Activated naive CD4-positive, alpha-beta T cell treated with Interleukin-2 at 50 U/mL for 16 hours (primary cell): ENCODE results near the gene MARS1.
"Not testable (repeated sequence)": the region's sequence is repeated elsewhere in the genome, so short reads cannot be mapped to it uniquely, and the experiment has no call there.

Source experiments
- DNase-seq: peaks from one replicate; pipeline ENCODE4 v3.0.0-alpha.2; 2020

Gene MARS1

DNA sequence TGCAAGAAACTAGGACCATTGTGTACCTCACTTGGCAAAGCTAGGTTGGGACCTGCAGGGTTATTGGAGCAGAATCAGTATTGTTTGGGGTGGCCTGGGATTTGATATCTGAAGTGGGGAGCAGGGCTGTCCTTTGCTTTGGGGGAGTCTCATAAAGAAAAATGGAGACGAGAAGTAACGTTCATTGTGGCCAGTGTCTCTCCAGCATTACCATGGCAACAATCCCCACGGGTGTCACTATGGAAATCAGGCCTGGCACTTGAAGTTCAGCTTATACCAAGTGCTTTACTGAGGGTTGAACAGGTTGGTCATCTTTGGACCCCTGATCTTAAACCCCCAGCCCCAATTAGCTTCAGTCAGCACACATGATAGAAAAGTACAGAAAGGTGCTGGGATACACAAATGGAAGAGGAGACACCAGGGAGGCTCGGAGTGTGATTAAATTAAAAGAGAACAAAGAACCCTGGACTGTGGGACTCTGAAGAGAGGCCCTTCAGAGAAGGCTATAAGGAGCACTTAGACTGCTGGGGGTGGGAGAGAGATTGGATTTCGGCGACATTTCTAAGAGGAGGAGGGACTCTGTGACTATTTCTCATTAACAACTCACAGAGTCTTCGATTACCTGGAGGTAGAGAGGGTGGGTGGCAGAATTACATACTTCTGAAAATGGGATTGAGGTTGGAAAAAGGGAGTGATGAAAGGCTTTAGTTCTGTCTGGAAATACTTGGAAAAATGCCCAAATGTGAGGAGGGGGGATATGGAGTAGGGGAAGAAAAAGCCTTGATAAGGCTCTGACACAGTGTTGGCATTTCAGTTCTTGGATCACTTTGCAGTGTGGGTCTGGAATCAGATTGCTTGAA, 65.7 kb downstream of the MARS1 start:
- no peak for DNase-seq

DNA sequence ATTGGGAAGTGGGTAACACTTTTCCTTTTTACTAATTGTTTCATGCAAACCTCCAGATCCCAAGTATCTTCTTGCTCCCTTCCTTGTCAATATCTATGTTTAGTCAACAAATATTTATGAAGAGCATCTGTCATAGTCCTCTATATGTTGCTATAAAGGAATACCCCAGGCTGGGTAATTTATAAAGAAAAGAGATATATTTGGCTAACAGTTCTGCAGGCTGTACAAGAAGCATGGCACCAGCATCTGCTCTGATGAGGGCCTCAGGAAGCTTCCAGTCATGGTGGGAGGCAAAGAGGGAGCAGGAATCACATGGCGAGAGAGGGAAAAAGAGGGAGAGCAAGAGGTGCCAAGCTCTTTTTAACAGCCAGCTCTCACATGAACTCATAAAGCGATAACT, 66.6 kb downstream of the MARS1 start:
- DNase-seq: no peak

DNA sequence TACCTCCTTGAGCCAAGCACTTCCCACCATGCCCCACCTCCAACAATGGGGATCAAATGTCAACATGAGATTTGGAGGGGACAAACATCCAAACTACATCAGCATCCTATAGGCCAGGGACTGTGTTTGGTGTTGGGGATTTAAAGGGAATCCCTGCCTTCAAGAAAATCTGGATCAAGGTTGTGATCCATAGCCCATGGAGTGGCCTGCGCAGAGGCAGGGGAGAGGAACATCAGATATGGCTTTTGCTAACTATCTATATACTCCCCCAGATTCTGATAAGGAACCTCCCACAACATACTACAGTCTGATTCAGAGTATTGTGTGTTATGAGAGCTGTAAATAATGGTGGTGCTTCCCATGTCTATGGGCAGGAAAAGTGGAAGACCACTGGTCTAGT, 67.0 kb downstream of the MARS1 start:
- DNase-seq: no peak

DNA sequence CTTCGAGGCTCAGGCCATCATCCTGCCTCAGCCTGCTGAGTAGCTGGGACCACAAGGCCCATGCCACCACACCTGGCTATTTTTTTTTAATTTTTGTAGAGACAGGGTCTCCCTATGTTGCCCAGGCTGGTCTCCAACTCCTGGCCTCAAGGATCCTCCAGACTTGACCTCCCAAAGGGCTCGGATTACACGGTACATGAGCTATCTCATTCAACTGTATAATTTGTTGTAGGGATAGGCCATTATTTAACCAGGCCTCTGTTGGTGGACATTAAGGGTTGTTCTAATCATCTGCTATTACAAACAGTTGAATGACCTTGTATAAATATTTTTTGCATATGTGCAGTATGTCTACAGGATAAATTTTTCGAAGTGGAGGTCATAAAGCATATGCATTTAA, 71.0 kb downstream of the MARS1 start:
- no peak for DNase-seq

DNA sequence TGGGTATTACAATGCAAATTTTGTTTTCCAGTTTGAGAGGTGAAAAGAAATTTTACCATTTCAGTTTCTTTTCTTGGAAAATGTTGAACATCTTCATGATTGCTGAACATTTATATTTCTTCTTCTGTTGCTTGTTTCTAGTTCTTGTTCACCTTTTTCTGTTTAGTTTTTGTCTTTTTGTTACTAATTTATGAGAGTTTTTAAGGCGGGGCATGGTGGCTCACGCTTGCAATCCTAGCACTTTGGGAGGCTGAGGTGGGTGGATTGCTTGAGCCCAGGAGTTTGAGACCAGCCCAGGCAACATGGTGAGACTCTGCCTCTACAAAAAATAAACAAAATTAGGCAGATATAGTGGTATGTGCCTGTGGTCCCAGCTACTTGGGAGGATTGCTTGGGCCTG, 72.6 kb downstream of the MARS1 start:
- no peak for DNase-seq

DNA sequence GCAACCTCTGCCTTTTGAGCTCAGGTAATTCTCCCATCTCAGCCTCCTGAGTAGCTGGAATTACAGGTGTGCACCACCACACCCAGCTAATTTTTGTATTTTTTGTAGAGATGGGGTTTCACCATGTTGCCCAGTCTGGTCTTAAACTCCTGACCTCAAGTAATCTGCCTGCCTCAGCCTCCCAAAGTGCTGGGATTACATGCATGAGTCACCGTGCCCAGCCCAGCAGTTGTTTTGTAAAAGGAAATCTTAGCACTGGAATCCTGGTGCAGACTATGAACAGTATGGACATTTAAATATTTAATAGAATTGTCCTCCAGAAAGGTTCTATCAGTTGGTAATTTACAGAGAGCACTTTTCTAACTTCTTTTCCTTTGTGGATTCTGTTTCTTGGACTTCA, 73.2 kb downstream of the MARS1 start:
- DNase-seq: not testable (repeated sequence)

DNA sequence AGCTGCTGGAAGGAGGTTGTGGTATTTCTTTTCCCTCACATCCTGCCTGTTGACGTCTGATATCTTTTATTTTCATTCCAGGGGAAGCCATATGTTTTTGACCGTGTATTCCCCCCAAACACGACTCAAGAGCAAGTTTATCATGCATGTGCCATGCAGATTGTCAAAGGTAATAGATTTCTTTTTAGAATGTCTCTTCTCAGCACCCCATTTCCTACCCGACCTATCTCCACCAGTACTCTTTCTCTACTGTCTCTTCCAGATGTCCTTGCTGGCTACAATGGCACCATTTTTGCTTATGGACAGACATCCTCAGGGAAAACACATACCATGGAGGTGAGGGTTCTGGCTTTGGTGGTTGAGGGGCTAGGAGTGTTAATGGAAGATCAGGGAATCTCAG, 75.5 kb downstream of the MARS1 start:
- no peak for DNase-seq

DNA sequence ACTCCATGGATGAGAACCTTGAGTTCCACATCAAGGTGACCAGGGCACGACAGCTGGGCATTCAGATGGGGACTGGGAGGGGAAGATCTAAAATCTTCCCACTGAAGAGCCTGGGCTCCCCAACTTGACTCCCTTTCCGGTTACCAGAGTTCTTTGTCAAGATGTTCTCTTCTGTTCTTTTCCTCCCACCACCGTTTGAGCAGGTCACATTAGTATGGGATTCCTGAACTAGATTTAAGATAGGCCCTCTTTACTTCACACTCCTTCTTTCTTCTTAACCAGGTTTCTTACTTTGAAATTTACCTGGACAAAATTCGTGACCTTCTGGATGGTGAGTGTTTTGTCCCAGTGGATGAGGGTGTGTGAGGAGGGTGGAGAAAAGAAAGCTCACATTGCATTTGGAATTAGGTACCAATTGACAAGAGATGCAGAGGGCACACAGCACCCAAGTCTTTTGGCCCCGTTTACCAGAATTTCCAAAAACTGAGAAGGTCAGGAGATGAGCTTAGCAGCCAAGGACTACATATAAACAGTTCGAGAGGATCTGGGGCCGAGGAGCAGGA, 76.4 kb downstream of the MARS1 start:
- DNase-seq: no peak
